ENCODE data around the gene MYEOV.

Gene MYEOV

GRCh38 chr11:69277074-69277809, 16.7 kb upstream of the MYEOV start:
- H2BK5ac ChIP-seq (ENCODE audit: low read length): no peak overlapping the region
- no peak overlapping the region for H3K23ac ChIP-seq (ENCODE audit: low read length)
- H2BK120ac ChIP-seq (ENCODE audit: low read depth, low read length): no peak overlapping the region
- no peak overlapping the region for H2BK15ac ChIP-seq (replicated peaks; ENCODE audit: low read depth)
- no peaks in the 10 kb centered on the region for H3K79me1 ChIP-seq (ENCODE audit: low read length)
- H3K4me2 ChIP-seq (ENCODE audit: low read length): no peak overlapping the region
- H3K27ac ChIP-seq (ENCODE audit: low read depth, low read length): no peak overlapping the region
- no peaks in the 10 kb centered on the region for H3K4me1 ChIP-seq (ENCODE audit: control insufficient read depth, low read depth, low read length)
- H3K27me3 ChIP-seq (ENCODE audit: insufficient read depth, low read length, poor library complexity): no peaks in the 10 kb centered on the region
- H3K4ac ChIP-seq (ENCODE audit: low read depth, low read length): no peak overlapping the region
- no peak overlapping the region for H4K5ac ChIP-seq (ENCODE audit: low read length)
- H3K36me3 ChIP-seq (ENCODE audit: control insufficient read depth, insufficient read depth, low read length): no peaks in the 10 kb centered on the region
- DNase-seq: no peak
- H4K8ac ChIP-seq (ENCODE audit: low read depth, low read length): no peak overlapping the region
- no peak overlapping the region for H2AK5ac ChIP-seq (ENCODE audit: low read length)
- no peak overlapping the region for H3K18ac ChIP-seq (ENCODE audit: low read length)
- WGBS (ENCODE audit: extremely low coverage, insufficient coverage, low lambda C conversion rate): no CpG with 5 or more reads among the region's 12 CpGs
- no peak overlapping the region for H3K9ac ChIP-seq (ENCODE audit: low read length)
- H3K4me3 ChIP-seq (ENCODE audit: low read length): no peak overlapping the region
- H3K79me2 ChIP-seq (ENCODE audit: control insufficient read depth, insufficient read depth, low read length): no peaks in the 10 kb centered on the region
- no peak overlapping the region for H3K56ac ChIP-seq (ENCODE audit: low read length)

DNA sequence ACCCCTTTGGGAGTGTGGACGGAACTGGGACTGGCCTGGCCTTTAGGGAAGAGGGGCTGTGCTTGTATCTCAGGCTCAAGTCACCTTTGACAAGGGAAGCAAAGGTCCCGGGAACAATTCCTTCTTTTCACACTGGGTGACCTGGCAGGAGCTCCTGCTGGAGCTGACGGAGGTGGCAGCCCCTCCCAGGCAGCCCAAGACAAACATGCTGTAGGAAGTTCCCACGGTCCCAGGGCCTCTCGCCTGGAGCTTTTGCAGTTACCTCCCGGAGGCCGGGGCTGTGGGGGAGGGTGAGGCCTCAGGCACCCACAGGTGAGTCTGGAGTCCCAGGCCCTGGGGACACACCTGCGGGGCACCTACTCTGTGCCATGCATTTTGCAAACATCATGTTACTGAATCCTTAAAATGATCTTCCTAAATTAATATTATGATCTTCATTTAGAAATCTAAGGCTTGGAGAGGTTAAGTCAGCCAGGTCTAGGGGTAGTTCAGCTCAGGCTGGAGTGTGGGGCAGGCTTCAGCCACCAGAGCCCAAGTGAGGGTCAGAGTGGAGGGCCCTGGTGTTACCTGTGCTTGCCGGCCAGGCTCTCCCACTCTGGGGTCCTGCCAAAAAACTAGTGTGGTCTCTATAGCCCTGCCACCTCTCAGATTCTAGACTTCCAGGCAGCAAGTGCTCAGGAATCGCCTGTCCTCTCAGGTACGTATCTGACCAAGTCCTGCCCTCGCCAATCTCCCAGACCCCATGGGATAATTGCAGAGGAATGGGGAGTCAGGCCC, 15.7 kb upstream of the MYEOV start:
- Histone ChIP-seq H2AK5ac (ENCODE audit: low read length) (no peak overlapping the region), H3K4me1 (ENCODE audit: control insufficient read depth, low read depth, low read length) (no peaks in the 10 kb centered on the region), H3K4ac (ENCODE audit: low read depth, low read length) (no peak overlapping the region), H3K27me3 (ENCODE audit: insufficient read depth, low read length, poor library complexity) (no peaks in the 10 kb centered on the region), H3K79me1 (ENCODE audit: low read length) (no peaks in the 10 kb centered on the region), H4K5ac (ENCODE audit: low read length) (no peak overlapping the region), H2BK15ac (replicated peaks; ENCODE audit: low read depth) (no peak overlapping the region), H2BK120ac (ENCODE audit: low read depth, low read length) (no peak overlapping the region), H3K4me2 (ENCODE audit: low read length) (no peak overlapping the region), H3K27ac (ENCODE audit: low read depth, low read length) (no peak overlapping the region), H3K56ac (ENCODE audit: low read length) (no peak overlapping the region), H3K36me3 (ENCODE audit: control insufficient read depth, insufficient read depth, low read length) (no peaks in the 10 kb centered on the region), H4K8ac (ENCODE audit: low read depth, low read length) (no peak overlapping the region), H3K9ac (ENCODE audit: low read length) (no peak overlapping the region), H3K4me3 (ENCODE audit: low read length) (no peak overlapping the region), H3K79me2 (ENCODE audit: control insufficient read depth, insufficient read depth, low read length) (no peaks in the 10 kb centered on the region), H3K23ac (ENCODE audit: low read length) (no peak overlapping the region), H2BK5ac (ENCODE audit: low read length) (no peak overlapping the region), H3K18ac (ENCODE audit: low read length) (no peak overlapping the region)
- no peak for DNase-seq
- WGBS (ENCODE audit: extremely low coverage, insufficient coverage, low lambda C conversion rate): no CpG with 5 or more reads among the region's 12 CpGs

- Histone ChIP-seq H3K79me1 (ENCODE audit: low read length) (no peaks in the 10 kb centered on the region), H2BK5ac (ENCODE audit: low read length) (no peak overlapping the region), H3K4me1 (ENCODE audit: control insufficient read depth, low read depth, low read length) (no peaks in the 10 kb centered on the region), H2BK15ac (replicated peaks; ENCODE audit: low read depth) (no peak overlapping the region), H3K23ac (ENCODE audit: low read length) (no peak overlapping the region), H3K18ac (ENCODE audit: low read length) (no peak overlapping the region), H3K27me3 (ENCODE audit: insufficient read depth, low read length, poor library complexity) (no peaks in the 10 kb centered on the region), H3K9ac (ENCODE audit: low read length) (no peak overlapping the region), H3K4ac (ENCODE audit: low read depth, low read length) (no peak overlapping the region), H3K79me2 (ENCODE audit: control insufficient read depth, insufficient read depth, low read length) (no peaks in the 10 kb centered on the region), H4K8ac (ENCODE audit: low read depth, low read length) (no peak overlapping the region), H3K56ac (ENCODE audit: low read length) (no peak overlapping the region), H3K4me2 (ENCODE audit: low read length) (no peak overlapping the region), H3K4me3 (ENCODE audit: low read length) (no peak overlapping the region), H4K5ac (ENCODE audit: low read length) (no peak overlapping the region), H3K27ac (ENCODE audit: low read depth, low read length) (no peak overlapping the region), H2AK5ac (ENCODE audit: low read length) (no peak overlapping the region), H3K36me3 (ENCODE audit: control insufficient read depth, insufficient read depth, low read length) (no peaks in the 10 kb centered on the region), H2BK120ac (ENCODE audit: low read depth, low read length) (no peak overlapping the region)
- WGBS (ENCODE audit: extremely low coverage, insufficient coverage, low lambda C conversion rate): no CpG with 5 or more reads among the region's 2 CpGs
- DNase-seq: no peak
These were observed 13.5 kb upstream of the MYEOV start for GRCh38 chr11:69280451-69280850.

DNA sequence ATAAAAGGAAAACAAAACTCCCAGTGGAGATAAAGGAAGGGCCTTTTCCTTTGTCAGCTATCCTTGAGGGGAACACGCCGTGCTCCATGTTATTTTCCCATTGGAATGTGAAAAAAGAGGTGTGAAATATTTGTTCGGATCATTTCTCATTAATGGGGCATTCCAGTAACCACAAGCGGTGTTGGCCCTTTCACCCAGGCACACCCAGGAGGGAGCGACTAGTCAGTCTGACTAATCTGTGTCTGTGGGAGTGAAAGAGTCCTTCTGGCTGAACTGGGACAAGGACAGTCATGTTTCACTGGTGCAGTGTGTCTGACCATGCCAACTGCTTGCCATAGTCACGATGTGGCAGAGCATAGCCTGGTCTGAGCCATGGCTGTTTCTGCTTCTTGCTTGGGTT, 13.0 kb upstream of the MYEOV start:
- Histone ChIP-seq H3K56ac (ENCODE audit: low read length) (no peak overlapping the region), H3K18ac (ENCODE audit: low read length) (no peak overlapping the region), H4K5ac (ENCODE audit: low read length) (no peak overlapping the region), H3K79me1 (ENCODE audit: low read length) (no peaks in the 10 kb centered on the region), H3K36me3 (ENCODE audit: control insufficient read depth, insufficient read depth, low read length) (no peaks in the 10 kb centered on the region), H3K23ac (ENCODE audit: low read length) (no peak overlapping the region), H3K4me2 (ENCODE audit: low read length) (no peak overlapping the region), H3K27ac (ENCODE audit: low read depth, low read length) (no peak overlapping the region), H4K8ac (ENCODE audit: low read depth, low read length) (no peak overlapping the region), H3K79me2 (ENCODE audit: control insufficient read depth, insufficient read depth, low read length) (no peaks in the 10 kb centered on the region), H2BK15ac (replicated peaks; ENCODE audit: low read depth) (no peak overlapping the region), H3K4ac (ENCODE audit: low read depth, low read length) (no peak overlapping the region), H2AK5ac (ENCODE audit: low read length) (no peak overlapping the region), H3K27me3 (ENCODE audit: insufficient read depth, low read length, poor library complexity) (no peaks in the 10 kb centered on the region), H3K9ac (ENCODE audit: low read length) (no peak overlapping the region), H2BK5ac (ENCODE audit: low read length) (no peak overlapping the region), H3K4me3 (ENCODE audit: low read length) (no peak overlapping the region), H3K4me1 (ENCODE audit: control insufficient read depth, low read depth, low read length) (no peaks in the 10 kb centered on the region), H2BK120ac (ENCODE audit: low read depth, low read length) (no peak overlapping the region)
- WGBS (ENCODE audit: extremely low coverage, insufficient coverage, low lambda C conversion rate): no CpG with 5 or more reads among the region's 6 CpGs
- DNase-seq: peak; percentile 77

DNA sequence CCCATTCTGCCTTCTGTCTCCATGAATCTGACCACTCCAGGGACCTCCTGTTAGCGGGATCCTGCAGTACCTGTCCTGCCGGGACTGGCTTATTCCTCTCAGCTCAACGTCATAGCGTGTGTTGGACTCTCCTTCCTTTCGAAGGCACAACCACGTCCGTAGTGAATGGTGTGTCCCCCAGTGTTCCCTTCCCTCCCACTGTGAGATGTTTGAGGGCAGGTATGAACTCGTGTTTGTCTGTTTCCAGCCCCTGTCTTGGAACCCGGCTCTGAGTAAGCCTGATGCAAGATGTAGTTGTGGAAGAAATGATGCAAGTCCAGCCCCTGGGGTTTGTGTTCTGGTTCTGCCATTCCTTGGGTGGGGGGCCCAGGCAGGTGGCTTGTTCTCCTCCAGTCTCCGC, 10.5 kb upstream of the MYEOV start:
- Histone ChIP-seq H2BK120ac (ENCODE audit: low read depth, low read length) (no peak overlapping the region), H3K4ac (ENCODE audit: low read depth, low read length) (no peak overlapping the region), H3K27ac (ENCODE audit: low read depth, low read length) (no peak overlapping the region), H2BK5ac (ENCODE audit: low read length) (no peak overlapping the region), H3K79me1 (ENCODE audit: low read length) (no peaks in the 10 kb centered on the region), H3K36me3 (ENCODE audit: control insufficient read depth, insufficient read depth, low read length) (no peaks in the 10 kb centered on the region), H2BK15ac (replicated peaks; ENCODE audit: low read depth) (no peak overlapping the region), H3K4me3 (ENCODE audit: low read length) (no peak overlapping the region), H3K18ac (ENCODE audit: low read length) (no peak overlapping the region), H4K8ac (ENCODE audit: low read depth, low read length) (no peak overlapping the region), H3K4me1 (ENCODE audit: control insufficient read depth, low read depth, low read length) (no peaks in the 10 kb centered on the region), H3K4me2 (ENCODE audit: low read length) (no peak overlapping the region), H4K5ac (ENCODE audit: low read length) (no peak overlapping the region), H3K9ac (ENCODE audit: low read length) (no peak overlapping the region), H3K23ac (ENCODE audit: low read length) (no peak overlapping the region), H3K27me3 (ENCODE audit: insufficient read depth, low read length, poor library complexity) (no peaks in the 10 kb centered on the region), H3K56ac (ENCODE audit: low read length) (no peak overlapping the region), H2AK5ac (ENCODE audit: low read length) (no peak overlapping the region), H3K79me2 (ENCODE audit: control insufficient read depth, insufficient read depth, low read length) (no peaks in the 10 kb centered on the region)
- DNase-seq: peak; percentile 19
- no CpG with 5 or more reads among the region's 10 CpGs for WGBS (ENCODE audit: extremely low coverage, insufficient coverage, low lambda C conversion rate)

Data from mesendoderm (in vitro differentiated cells).